Activated CD8-positive, alpha-beta memory T cell treated with anti-CD3 and anti-CD28 coated beads for 24 hours (primary cell): Measurements from ENCODE around the gene FOXJ3.

Experiments
- DNase-seq: peaks from one replicate; pipeline ENCODE4 v3.0.0-alpha.2; 2020

FOXJ3 gene

DNA sequence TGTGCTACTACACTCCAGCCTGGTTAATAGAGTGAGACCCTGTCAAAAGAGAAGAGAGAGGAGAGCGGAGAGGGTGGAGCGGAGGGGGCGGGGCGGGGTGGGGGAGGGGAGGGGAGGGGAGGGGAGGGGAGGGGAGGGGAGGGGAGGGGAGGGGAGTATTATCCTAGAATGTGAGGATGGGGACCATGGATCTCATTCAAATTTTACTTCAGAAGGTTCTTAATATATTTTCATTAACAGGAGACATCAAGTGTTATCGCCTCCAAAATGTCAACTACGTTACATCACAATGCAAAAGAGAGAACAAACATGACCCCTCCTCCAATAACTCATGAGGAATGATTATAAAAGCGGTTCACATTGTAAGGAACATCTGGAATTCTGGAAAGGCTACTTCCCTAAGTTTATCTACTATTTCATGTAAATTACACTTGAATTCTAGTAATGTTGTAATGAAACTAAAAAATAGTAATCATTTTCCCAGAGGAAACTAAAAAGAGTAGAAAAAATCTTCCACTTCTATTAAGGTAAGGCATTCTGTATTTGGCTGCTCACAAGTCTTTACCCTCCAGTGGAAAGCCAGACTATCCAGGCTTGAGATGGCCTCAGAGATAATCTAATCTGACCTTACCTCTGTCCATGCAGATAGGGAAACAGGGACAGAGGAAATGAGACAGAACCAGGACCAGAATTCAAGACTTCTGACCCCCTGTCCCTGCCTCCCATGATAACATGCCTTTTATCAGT, 151.7 kb downstream of the FOXJ3 start:
- DNase-seq: no peak

GRCh38 chr1:42181687-42182086, 153.3 kb downstream of the FOXJ3 start:
- no peak for DNase-seq

- DNase-seq: no peak
Observed at GRCh38 chr1:42179900-42180329, 155.1 kb downstream of the FOXJ3 start.

- no peak for DNase-seq
Observed at GRCh38 chr1:42179275-42179674, 155.8 kb downstream of the FOXJ3 start.

GRCh38 chr1:42178249-42178648, 156.8 kb downstream of the FOXJ3 start:
- no peak for DNase-seq

GRCh38 chr1:42177541-42177981, 157.5 kb downstream of the FOXJ3 start:
- no peak for DNase-seq

DNA sequence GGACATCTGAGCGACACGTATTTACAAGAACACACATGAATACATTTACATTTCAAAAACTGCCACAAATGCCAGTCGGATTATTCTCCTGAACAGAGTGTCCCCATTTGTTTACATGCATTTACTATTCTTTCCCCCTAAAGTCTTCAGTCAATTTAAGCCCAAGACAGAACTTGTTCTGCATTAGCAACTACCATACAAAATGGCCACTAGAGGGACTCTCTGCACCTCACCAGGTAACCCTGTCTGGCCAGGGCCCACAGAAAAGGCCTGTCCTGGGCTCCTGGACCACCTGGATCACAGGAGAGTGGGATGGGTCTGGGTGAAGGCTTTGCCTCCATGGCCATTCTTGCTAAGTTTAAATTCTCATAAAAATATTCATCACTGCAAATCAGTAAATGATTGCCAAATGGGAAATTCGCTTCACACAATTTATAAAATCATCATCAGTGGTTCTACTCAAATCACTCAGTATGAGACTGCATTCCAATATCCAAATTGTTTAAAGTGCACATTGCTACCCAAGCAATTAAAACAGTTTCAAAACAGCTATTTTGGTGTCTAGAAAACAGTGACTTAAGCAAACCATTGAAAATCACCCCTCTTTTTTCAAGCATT, 158.0 kb downstream of the FOXJ3 start:
- no peak for DNase-seq

DNA sequence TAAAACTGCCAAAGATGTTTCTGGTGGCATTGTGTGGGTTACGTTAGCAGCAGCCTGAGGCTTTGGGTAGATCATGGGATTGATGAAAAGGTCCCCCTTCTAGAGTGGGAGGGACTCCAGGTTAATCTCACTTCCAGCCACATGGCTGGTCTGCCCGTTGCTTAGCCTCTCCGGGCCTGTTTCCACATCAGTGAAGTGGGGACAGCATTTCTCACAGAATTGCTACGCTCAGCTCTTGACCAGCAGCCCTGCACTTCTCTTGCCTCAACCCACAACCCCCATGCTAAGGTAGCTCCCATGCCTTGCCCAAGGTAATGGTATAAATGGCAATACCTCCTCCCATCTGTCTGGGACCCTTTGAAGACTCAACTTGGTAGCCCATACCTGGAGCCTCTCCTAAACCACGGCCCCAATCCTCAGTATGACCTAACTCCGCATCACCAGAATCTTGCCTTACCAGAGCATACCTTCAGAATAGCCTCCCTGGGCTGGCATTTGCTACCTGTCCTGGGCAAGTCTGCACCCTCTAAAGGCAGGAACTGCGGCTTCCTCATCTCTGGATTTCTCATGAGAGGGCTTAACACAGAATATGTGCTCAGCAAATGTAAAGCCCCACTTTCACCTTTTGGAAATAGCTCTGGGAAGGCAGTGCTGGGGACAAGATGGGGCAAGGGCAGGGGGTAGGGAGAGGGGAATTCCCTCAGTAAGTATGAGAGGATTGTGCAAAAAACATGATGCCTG, 159.6 kb downstream of the FOXJ3 start:
- no peak for DNase-seq

- DNase-seq: no peak
Observed at GRCh38 chr1:42173961-42174735, 160.9 kb downstream of the FOXJ3 start.

DNA sequence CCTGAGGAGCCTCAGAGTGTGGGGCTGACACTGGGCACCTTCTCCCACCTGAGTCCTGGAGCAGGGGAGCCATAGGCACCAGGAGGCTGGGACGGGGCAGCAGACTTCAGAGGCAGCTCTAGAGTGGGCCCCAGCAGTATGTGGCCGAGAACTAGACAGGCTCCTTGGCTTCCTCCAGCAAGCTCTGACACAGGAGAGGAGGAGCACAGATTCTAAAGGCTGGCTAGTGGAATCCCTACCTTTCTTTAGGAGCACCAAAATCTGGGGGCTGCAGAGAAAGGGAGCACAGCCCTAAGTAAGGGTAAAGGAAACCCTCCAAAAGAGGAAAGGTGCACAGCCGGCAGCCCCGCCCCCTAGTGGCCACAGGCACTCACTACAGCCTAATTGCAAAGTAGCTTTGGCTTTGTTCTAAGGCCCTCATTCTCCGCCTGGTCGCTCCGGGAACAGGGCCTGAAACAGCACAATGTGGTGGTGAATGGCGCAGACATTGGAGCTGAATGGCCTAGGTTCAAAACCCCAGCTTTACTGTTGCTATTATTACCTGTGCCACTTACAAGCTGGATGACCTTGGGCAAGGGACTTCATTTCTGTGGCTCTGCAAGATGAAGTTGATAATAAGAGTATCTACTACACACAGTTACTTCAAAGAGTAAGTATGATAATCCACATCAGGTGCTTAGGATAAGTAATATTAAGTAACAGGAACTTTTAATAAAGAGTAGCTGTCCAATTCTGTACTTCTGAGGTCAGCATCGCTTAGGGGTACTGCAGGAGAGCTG, 161.7 kb downstream of the FOXJ3 start:
- peak; percentile 89 for DNase-seq

- DNase-seq: no peak
Observed at GRCh38 chr1:42172381-42173133, 162.5 kb downstream of the FOXJ3 start.

DNA sequence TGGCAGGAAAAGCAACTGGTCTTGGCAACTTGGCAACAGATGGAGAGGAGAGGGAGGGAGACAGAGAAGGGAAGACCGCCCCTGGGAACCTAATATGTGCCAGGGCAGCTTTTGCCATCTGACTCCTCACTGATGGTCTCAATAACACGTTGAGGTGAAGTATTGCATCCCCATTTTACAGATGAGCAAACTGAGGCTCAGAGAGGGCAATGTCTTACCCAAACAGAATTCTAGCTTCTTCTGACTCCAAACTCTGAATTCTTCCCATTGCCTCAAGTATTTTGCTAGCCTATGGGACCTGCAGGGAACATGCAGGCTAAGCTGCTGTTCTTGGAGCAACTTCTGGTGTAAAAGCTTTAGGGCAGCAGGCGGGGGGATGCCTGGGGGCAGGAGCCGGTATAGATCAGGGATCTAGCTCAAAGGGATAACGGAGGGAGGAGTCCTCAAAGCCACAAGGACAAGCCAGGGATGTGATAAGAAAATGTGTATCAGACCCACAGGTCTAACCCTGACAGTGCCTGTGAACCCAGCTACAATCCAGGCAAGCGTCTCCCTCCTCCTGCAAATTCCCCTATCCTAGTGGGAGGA, 163.3 kb downstream of the FOXJ3 start:
- DNase-seq: no peak

DNA sequence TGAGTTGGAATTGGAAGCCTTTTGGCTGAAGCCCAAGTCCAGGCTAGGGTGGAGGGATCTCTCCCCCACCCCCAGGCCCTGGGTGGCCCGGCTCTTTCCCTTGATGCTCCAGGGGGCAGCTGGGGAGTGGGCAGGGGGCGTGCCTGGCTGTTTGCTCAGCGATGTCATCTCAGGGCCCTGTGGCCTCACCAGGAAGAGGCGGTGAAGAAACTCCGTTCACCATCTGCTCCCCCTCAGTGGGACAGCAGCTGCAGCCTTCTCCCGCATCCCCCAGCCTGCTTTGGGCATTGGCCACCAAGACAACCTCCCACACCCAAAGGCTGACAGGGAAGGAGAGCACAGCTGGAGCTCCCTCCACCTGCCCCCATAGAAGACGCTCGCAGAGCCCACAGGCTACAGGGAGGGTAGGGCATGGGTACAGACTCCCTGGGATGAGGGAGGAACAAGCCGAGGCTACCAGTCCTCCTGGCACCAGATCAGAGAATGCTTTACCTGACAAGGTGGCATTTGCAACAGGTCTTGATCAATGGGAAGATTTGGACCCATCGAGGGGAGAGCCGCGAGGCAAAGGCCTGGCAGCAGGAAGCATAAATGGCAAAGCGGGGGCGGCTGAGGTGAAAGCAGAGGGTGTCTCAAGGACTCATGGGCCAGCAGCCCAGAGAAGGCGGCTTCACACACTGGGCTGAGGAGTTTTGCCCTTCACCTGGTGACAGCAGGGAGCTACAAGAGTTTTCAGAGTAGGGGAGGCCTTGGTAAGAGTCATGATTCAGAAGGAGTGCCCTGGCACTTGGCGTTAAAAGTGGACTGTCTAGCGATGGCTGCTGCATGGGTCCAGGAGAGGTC, 164.0 kb downstream of the FOXJ3 start:
- no peak for DNase-seq

DNA sequence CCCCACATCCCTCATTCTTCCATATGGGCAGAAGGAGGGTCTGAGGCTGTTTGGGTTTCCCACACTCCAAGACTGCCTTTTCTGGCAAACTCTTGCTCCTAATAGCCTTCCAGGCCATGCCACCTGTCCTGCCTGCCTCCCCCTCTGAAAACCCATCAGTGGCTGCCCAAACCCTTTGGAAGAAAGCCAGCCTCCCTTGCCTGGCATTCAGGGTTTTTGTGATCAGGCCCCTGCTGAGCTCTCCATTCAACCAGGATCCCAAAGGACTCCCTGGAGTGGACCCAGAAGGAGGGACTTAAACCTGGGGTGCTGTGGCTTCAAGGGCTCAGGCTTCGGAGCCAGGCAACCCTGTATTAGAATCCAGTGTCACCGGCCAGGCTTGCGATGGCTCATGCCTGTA, 166.3 kb downstream of the FOXJ3 start:
- no peak for DNase-seq

GRCh38 chr1:42168391-42168670, 166.7 kb downstream of the FOXJ3 start:
- no peak for DNase-seq

- DNase-seq: no peak
Observed at GRCh38 chr1:42167611-42168390, 167.2 kb downstream of the FOXJ3 start.

DNA sequence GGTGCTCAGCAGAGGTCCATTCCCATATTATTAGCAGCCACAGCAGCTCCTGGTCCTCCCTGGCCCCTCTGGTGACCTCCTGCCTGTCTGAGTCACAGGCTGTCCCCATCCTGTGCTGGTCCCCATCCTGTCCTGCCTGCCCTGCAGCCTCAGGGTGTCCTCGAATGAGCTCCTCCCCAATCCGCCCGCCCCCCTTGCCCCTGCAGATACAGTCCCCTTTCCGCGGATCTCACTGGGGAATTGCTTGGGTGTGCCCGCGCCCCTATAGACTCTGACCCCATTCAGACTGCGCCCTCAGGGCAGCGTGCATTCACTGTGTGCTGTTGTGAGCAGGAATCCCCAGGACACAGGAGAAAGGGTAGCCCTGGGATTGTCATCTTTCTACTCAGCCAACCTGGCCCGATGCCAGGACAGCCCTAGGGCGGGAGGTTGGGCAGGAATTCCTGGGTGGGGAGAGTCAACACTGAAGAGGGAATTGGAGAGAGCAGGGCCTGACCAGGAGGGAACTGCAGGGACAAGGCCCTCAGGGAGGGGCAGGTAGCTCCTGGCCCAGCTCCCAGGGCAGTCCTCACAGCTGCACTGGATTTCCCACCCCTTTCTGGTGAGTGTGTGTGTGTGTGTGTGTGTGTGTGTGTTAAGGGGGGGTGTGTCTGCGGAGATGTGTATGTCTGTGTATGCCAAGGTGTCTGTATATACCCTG, 169.4 kb downstream of the FOXJ3 start:
- DNase-seq: no peak

DNA sequence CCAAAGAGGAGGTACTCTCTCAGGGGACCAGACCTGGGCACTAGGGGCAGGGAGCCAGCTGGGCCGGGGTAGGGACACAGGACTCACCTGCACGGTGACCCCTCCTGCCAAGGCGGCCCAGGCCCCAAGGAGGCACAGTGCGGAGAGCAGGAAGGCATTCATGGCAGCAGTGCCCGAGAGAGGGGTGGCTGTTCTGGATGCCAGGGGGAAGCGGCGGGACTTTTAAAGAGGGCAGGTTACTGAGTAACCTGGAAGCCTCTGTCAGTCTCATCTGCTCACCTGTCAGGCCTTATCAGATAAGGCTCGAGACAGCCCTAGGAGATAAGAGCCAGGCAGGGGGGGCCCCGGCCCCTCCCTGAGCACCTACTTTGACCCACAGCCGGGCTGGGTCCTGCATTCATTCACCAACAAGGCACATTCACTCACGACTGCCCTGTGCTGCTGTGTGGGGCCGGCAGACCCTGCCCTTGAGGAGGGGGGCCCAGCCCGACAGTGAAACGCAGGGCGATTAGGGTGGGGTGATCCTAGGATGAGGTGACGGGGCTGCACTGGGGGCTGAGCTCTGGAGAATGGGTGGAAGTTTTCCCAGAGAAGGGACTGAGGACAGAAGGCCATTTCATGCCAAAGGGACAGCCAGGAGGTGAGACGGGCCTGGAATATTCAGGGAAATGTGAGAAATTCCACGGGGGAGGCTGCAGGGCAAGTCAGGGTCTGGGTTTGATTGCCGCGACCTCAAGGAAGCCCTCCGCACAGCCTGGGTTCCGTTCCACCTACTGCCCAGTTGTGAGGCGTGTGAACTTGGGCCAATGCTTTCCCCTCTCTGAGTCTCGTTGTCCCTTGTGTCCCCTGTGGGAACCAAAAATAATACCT, 170.2 kb downstream of the FOXJ3 start, which contains the start of gene GUCA2A:
Gene GUCA2A, minus strand, starts transcription at position 195 of the 870 bp plus-strand sequence. Its CDS starts 33 bp downstream, at position 162.
- no peak for DNase-seq
